NT2/D1 (cell line): Measurements from ENCODE around the gene CDK14.

Experiments
- SUZ12 ChIP-seq: IDR thresholded peaks from 2 replicates; pipeline ENCODE4 v1.6.1; 2011; ENCODE audit not compliant: insufficient read length, insufficient read depth; ENCODE audit errors: extremely low read depth
- YY1 ChIP-seq: IDR thresholded peaks from 2 replicates; pipeline ENCODE4 v1.6.1; 2011; ENCODE audit not compliant: insufficient read length, insufficient read depth

GRCh38 chr7:90740386-90740785, 144.3 kb downstream of the CDK14 start:
- TF ChIP-seq YY1: no peak
- no peak for TF ChIP-seq SUZ12
